Measurements from ENCODE around the gene ZSCAN21. TPM values are rescaled to one million over a fixed set of nuclear protein-coding genes. Genes with fewer than 3 reads are reported as not detected.
"Not testable (repeated sequence)": the region's sequence is repeated elsewhere in the genome, so short reads cannot be mapped to it uniquely, and the experiment has no call there.

The ZSCAN21 gene
- total RNA-seq = 10 to 100 TPM in 1 of 2 donors, 1 to 10 TPM in 1; 9.2 to 10.7 TPM
- long read RNA-seq, donor 1, partial matches to known transcripts = 3 of 11 reads
- long read RNA-seq, donor 1, other reads (novel, unspliced or antisense) = 6 of 11 reads
- long read RNA-seq, donor 2, transcript ZSCAN21-201 (4 exons, 2,005 nt) = major isoform, 16 of 42 reads
- long read RNA-seq, donor 2, partial matches to known transcripts = 5 of 42 reads
- long read RNA-seq, donor 2, other reads (novel, unspliced or antisense) = 20 of 42 reads

GRCh38 chr7:100049441-100050291 is at the start of gene ZSCAN21:
Gene ZSCAN21 (plus strand): TSS chr7:100049774. CDS start chr7:100057007, 7,233 bp downstream.
- intact Hi-C loops (cut with DNase I) = loop anchor here in 1 of 2 donors (2.0 kb wide), 1 partner anchor 31 kb away; the partner anchor contains the start of gene ZNF3
- DNase-seq (ENCODE audit: low spot score) = peak; percentile 96

GRCh38 chr7:100000239-100000638 is 49.3 kb upstream of the ZSCAN21 start:
- intact Hi-C loops (cut with DNase I) = no loop called here
- peak; percentile 44 for DNase-seq (ENCODE audit: low spot score)

- intact Hi-C loops (cut with DNase I) = no loop called here
- peak; percentile 52 for DNase-seq (ENCODE audit: low spot score)
These were observed 45.6 kb upstream of the ZSCAN21 start for GRCh38 chr7:100003711-100004661.

GRCh38 chr7:100007887-100008286 is 41.7 kb upstream of the ZSCAN21 start:
- peak; percentile 36 for DNase-seq (ENCODE audit: low spot score)
- intact Hi-C loops (cut with DNase I) = no loop called here

- intact Hi-C loops (cut with DNase I) = no loop called here
- peak; percentile 64 for DNase-seq (ENCODE audit: low spot score)
These were observed 41.0 kb upstream of the ZSCAN21 start for GRCh38 chr7:100008525-100008924.

- intact Hi-C loops (cut with DNase I) = not testable (repeated sequence)
- DNase-seq (ENCODE audit: low spot score) = peak; percentile 56
These were observed 39.6 kb upstream of the ZSCAN21 start for GRCh38 chr7:100009952-100010351.

- DNase-seq (ENCODE audit: low spot score) = no peak
- intact Hi-C loops (cut with DNase I) = no loop called here
These were observed 38.7 kb upstream of the ZSCAN21 start for GRCh38 chr7:100010901-100011300.

GRCh38 chr7:100011516-100011915 is 38.1 kb upstream of the ZSCAN21 start:
- DNase-seq (ENCODE audit: low spot score) = no peak
- intact Hi-C loops (cut with DNase I) = no loop called here

- DNase-seq (ENCODE audit: low spot score); intact Hi-C loops (cut with DNase I): not testable (repeated sequence)
These were observed 36.9 kb upstream of the ZSCAN21 start for GRCh38 chr7:100012385-100013327.

GRCh38 chr7:100013328-100013676 is 36.3 kb upstream of the ZSCAN21 start:
- intact Hi-C loops (cut with DNase I) = no loop called here
- no peak for DNase-seq (ENCODE audit: low spot score)

- DNase-seq (ENCODE audit: low spot score) = peak; percentile 96
- intact Hi-C loops (cut with DNase I) = no loop called here
These were observed 34.1 kb upstream of the ZSCAN21 start, which contains the start of gene ZKSCAN1 for GRCh38 chr7:100015232-100016214. Gene ZKSCAN1 (plus strand): TSS chr7:100015596. CDS start chr7:100023507, 7,911 bp downstream.

- intact Hi-C loops (cut with DNase I) = no loop called here
- DNase-seq (ENCODE audit: low spot score) = no peak
These were observed 33.2 kb upstream of the ZSCAN21 start for GRCh38 chr7:100016215-100016901.

- intact Hi-C loops (cut with DNase I) = no loop called here
- no peak for DNase-seq (ENCODE audit: low spot score)
These were observed 32.3 kb upstream of the ZSCAN21 start for GRCh38 chr7:100017300-100017699.

- intact Hi-C loops (cut with DNase I) = no loop called here
- DNase-seq (ENCODE audit: low spot score) = no peak
These were observed 31.7 kb upstream of the ZSCAN21 start for GRCh38 chr7:100017875-100018274.

- intact Hi-C loops (cut with DNase I) = no loop called here
- no peak for DNase-seq (ENCODE audit: low spot score)
These were observed 29.7 kb upstream of the ZSCAN21 start for GRCh38 chr7:100019908-100020307.

- intact Hi-C loops (cut with DNase I) = no loop called here
- no peak for DNase-seq (ENCODE audit: low spot score)
These were observed 28.3 kb upstream of the ZSCAN21 start for GRCh38 chr7:100021297-100021696.

GRCh38 chr7:100022621-100023020 is 27.0 kb upstream of the ZSCAN21 start:
- no peak for DNase-seq (ENCODE audit: low spot score)
- intact Hi-C loops (cut with DNase I) = no loop called here
